NCI-H1694 treated with DMSO at 0.1 percent for 48 hours (cell line): ENCODE data around the gene ARRDC3.

Experiments
- DNase-seq: peaks from one replicate; lab custom pipeline; 2025; lab: John Stamatoyannopoulos, UW

The ARRDC3 gene

GRCh38 chr5:91384671-91385430 lies 1.7 kb upstream of the ARRDC3 start:
- DNase-seq: peak; percentile 95

- DNase-seq: peak; percentile 70
Measured at GRCh38 chr5:91383956-91384300, 811 bp upstream of the ARRDC3 start.

- peak; percentile 61 for DNase-seq
Measured at GRCh38 chr5:91382530-91383026, 539 bp downstream of the ARRDC3 start.

- DNase-seq: peak; percentile 70
Measured at GRCh38 chr5:91381774-91382359, 1.2 kb downstream of the ARRDC3 start.

- peak; percentile 71 for DNase-seq
Measured at GRCh38 chr5:91381239-91381773, 1.8 kb downstream of the ARRDC3 start.

GRCh38 chr5:91380491-91381238 lies 2.5 kb downstream of the ARRDC3 start:
- DNase-seq: peak; percentile 80

- DNase-seq: peak; percentile 85
Measured at GRCh38 chr5:91379914-91380490, 3.1 kb downstream of the ARRDC3 start.

- DNase-seq: no peak
Measured at GRCh38 chr5:91379246-91379913, 3.7 kb downstream of the ARRDC3 start.

- no peak for DNase-seq
Measured at GRCh38 chr5:91378752-91379211, 4.3 kb downstream of the ARRDC3 start.

- no peak for DNase-seq
Measured at GRCh38 chr5:91374893-91375520, 8.1 kb downstream of the ARRDC3 start.

- DNase-seq: no peak
Measured at GRCh38 chr5:91373600-91373999, 9.5 kb downstream of the ARRDC3 start.

- no peak for DNase-seq
Measured at GRCh38 chr5:91373006-91373405, 10.1 kb downstream of the ARRDC3 start.

GRCh38 chr5:91369480-91369879 lies 13.6 kb downstream of the ARRDC3 start:
- DNase-seq: no peak

- DNase-seq: no peak
Measured at GRCh38 chr5:91367908-91368648, 15.0 kb downstream of the ARRDC3 start.

- no peak for DNase-seq
Measured at GRCh38 chr5:91367344-91367743, 15.8 kb downstream of the ARRDC3 start.

GRCh38 chr5:91366551-91366950 lies 16.6 kb downstream of the ARRDC3 start:
- DNase-seq: no peak

- no peak for DNase-seq
Measured at GRCh38 chr5:91365498-91365897, 17.6 kb downstream of the ARRDC3 start.

- DNase-seq: no peak
Measured at GRCh38 chr5:91362935-91363334, 20.2 kb downstream of the ARRDC3 start.

- DNase-seq: no peak
Measured at GRCh38 chr5:91361790-91362189, 21.3 kb downstream of the ARRDC3 start.

- no peak for DNase-seq
Measured at GRCh38 chr5:91361055-91361701, 21.9 kb downstream of the ARRDC3 start.
